Measurements from ENCODE around the gene HCFC1R1.

The HCFC1R1 gene

GRCh38 chr16:3027983-3028715 lies 4.4 kb upstream of the HCFC1R1 start:
- Histone ChIP-seq H3K9ac (ENCODE audit: low read length) (no peak overlapping the region), H4K20me1 (ENCODE audit: insufficient read depth, low read length) (no peaks in the 10 kb centered on the region), H3K9me2 (ENCODE audit: low read depth, low read length) (no peaks in the 10 kb centered on the region), H3K79me2 (ENCODE audit: insufficient read depth, low read length) (no peaks in the 10 kb centered on the region), H3K4me1 (ENCODE audit: insufficient read depth, low read length, severe bottlenecking) (peaks cover 10% of the 10 kb centered on the region), H2AFZ (ENCODE audit: low read length) (no peak overlapping the region), H3K9me3 (ENCODE audit: low read length) (no peaks in the 10 kb centered on the region), H3K36me3 (ENCODE audit: insufficient read depth, low read length) (peaks cover 11% of the 10 kb centered on the region), H3K27me3 (ENCODE audit: insufficient read depth, low read length) (peaks cover 12% of the 10 kb centered on the region), H3K27ac (ENCODE audit: low read depth, low read length, poor library complexity, severe bottlenecking) (no peak overlapping the region), H3K4me3 (ENCODE audit: low read depth, low read length, poor library complexity, severe bottlenecking) (peak overlapping the region; percentile 26), H3K4me2 (ENCODE audit: low read length) (peak overlapping the region; percentile 52), H3F3A (ENCODE audit: insufficient read depth, low read length) (no peaks in the 10 kb centered on the region)
- TF ChIP-seq EZH2 (IDR thresholded peaks at IDR 0.05; ENCODE audit: borderline replicate concordance, low read length) = no peak
- TF ChIP-seq CTCF (IDR thresholded peaks at IDR 0.05; ENCODE audit: low read length) = peak; percentile 66

- H3K9me3 ChIP-seq (ENCODE audit: low read length) = no peaks in the 10 kb centered on the region
- TF ChIP-seq EZH2 (IDR thresholded peaks at IDR 0.05; ENCODE audit: borderline replicate concordance, low read length) (no peak), CTCF (IDR thresholded peaks at IDR 0.05; ENCODE audit: low read length) (no peak)
- H3K4me3 ChIP-seq (ENCODE audit: low read depth, low read length, poor library complexity, severe bottlenecking) = no peak overlapping the region
- H3K27ac ChIP-seq (ENCODE audit: low read depth, low read length, poor library complexity, severe bottlenecking) = no peak overlapping the region
- no peak overlapping the region for H2AFZ ChIP-seq (ENCODE audit: low read length)
- no peaks in the 10 kb centered on the region for H3K9me2 ChIP-seq (ENCODE audit: low read depth, low read length)
- no peaks in the 10 kb centered on the region for H3F3A ChIP-seq (ENCODE audit: insufficient read depth, low read length)
- H3K36me3 ChIP-seq (ENCODE audit: insufficient read depth, low read length) = peaks cover 11% of the 10 kb centered on the region
- peaks cover 9% of the 10 kb centered on the region for H3K27me3 ChIP-seq (ENCODE audit: insufficient read depth, low read length)
- no peaks in the 10 kb centered on the region for H3K79me2 ChIP-seq (ENCODE audit: insufficient read depth, low read length)
- peaks cover 17% of the 10 kb centered on the region for H3K4me1 ChIP-seq (ENCODE audit: insufficient read depth, low read length, severe bottlenecking)
- no peak overlapping the region for H3K4me2 ChIP-seq (ENCODE audit: low read length)
- H3K9ac ChIP-seq (ENCODE audit: low read length) = no peak overlapping the region
- no peaks in the 10 kb centered on the region for H4K20me1 ChIP-seq (ENCODE audit: insufficient read depth, low read length)
Observed at GRCh38 chr16:3027489-3027795, 3.7 kb upstream of the HCFC1R1 start.

GRCh38 chr16:3026609-3027488 lies 3.1 kb upstream of the HCFC1R1 start:
- Histone ChIP-seq H4K20me1 (ENCODE audit: insufficient read depth, low read length) (no peaks in the 10 kb centered on the region), H3K36me3 (ENCODE audit: insufficient read depth, low read length) (peaks cover 11% of the 10 kb centered on the region), H3F3A (ENCODE audit: insufficient read depth, low read length) (no peaks in the 10 kb centered on the region), H3K9me2 (ENCODE audit: low read depth, low read length) (no peaks in the 10 kb centered on the region), H3K4me1 (ENCODE audit: insufficient read depth, low read length, severe bottlenecking) (peaks cover 23% of the 10 kb centered on the region), H2AFZ (ENCODE audit: low read length) (no peak overlapping the region), H3K27ac (ENCODE audit: low read depth, low read length, poor library complexity, severe bottlenecking) (no peak overlapping the region), H3K9ac (ENCODE audit: low read length) (no peak overlapping the region), H3K79me2 (ENCODE audit: insufficient read depth, low read length) (no peaks in the 10 kb centered on the region), H3K9me3 (ENCODE audit: low read length) (no peaks in the 10 kb centered on the region), H3K4me2 (ENCODE audit: low read length) (no peak overlapping the region), H3K27me3 (ENCODE audit: insufficient read depth, low read length) (peaks cover 3% of the 10 kb centered on the region), H3K4me3 (ENCODE audit: low read depth, low read length, poor library complexity, severe bottlenecking) (no peak overlapping the region)
- TF ChIP-seq EZH2 (IDR thresholded peaks at IDR 0.05; ENCODE audit: borderline replicate concordance, low read length) = no peak

All from OCI-LY1 (cell line).